Measurements from ENCODE around the gene SULT4A1.

The SULT4A1 gene

DNA sequence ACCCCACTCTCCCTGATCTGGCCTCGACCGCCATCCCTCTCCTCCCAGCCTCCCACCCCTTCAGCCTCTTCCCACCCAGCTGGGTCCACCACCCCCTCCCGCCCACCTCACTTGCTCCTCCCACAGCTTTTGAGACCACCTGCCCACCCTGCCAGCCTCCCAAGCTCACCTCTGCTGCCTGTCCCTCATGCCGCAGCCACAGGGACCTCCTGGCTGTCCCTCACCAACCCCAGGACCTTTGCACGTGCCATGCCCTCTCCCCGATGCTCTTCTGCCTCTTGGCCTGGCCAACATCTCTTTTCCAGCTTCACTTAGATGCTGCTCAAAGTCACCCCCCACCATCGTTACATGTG is 23.0 kb upstream of the SULT4A1 start:
- H3K4me3 ChIP-seq (replicated peaks; ENCODE audit: insufficient read depth, low read length): no peak overlapping the region
- TF ChIP-seq POLR2AphosphoS5 (IDR thresholded peaks at IDR 0.05; ENCODE audit: low read depth) (no peak), GABPA (IDR thresholded peaks at IDR 0.05; ENCODE audit: low read depth) (no peak), SPI1 (IDR thresholded peaks at IDR 0.05; ENCODE audit: borderline replicate concordance, low read depth) (no peak)
- TF ChIP-seq, protein P1, sequence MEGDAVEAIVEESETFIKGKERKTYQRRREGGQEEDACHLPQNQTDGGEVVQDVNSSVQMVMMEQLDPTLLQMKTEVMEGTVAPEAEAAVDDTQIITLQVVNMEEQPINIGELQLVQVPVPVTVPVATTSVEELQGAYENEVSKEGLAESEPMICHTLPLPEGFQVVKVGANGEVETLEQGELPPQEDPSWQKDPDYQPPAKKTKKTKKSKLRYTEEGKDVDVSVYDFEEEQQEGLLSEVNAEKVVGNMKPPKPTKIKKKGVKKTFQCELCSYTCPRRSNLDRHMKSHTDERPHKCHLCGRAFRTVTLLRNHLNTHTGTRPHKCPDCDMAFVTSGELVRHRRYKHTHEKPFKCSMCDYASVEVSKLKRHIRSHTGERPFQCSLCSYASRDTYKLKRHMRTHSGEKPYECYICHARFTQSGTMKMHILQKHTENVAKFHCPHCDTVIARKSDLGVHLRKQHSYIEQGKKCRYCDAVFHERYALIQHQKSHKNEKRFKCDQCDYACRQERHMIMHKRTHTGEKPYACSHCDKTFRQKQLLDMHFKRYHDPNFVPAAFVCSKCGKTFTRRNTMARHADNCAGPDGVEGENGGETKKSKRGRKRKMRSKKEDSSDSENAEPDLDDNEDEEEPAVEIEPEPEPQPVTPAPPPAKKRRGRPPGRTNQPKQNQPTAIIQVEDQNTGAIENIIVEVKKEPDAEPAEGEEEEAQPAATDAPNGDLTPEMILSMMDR (IDR thresholded peaks at IDR 0.05; ENCODE audit: insufficient read depth, low read length): no peak
- TF ChIP-seq, protein P2, sequence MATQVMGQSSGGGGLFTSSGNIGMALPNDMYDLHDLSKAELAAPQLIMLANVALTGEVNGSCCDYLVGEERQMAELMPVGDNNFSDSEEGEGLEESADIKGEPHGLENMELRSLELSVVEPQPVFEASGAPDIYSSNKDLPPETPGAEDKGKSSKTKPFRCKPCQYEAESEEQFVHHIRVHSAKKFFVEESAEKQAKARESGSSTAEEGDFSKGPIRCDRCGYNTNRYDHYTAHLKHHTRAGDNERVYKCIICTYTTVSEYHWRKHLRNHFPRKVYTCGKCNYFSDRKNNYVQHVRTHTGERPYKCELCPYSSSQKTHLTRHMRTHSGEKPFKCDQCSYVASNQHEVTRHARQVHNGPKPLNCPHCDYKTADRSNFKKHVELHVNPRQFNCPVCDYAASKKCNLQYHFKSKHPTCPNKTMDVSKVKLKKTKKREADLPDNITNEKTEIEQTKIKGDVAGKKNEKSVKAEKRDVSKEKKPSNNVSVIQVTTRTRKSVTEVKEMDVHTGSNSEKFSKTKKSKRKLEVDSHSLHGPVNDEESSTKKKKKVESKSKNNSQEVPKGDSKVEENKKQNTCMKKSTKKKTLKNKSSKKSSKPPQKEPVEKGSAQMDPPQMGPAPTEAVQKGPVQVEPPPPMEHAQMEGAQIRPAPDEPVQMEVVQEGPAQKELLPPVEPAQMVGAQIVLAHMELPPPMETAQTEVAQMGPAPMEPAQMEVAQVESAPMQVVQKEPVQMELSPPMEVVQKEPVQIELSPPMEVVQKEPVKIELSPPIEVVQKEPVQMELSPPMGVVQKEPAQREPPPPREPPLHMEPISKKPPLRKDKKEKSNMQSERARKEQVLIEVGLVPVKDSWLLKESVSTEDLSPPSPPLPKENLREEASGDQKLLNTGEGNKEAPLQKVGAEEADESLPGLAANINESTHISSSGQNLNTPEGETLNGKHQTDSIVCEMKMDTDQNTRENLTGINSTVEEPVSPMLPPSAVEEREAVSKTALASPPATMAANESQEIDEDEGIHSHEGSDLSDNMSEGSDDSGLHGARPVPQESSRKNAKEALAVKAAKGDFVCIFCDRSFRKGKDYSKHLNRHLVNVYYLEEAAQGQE (IDR thresholded peaks at IDR 0.05; ENCODE audit: insufficient replicate concordance, low read depth): no peak
- peaks cover 4% of the 10 kb centered on the region for H3K27me3 ChIP-seq (ENCODE audit: insufficient read depth, poor library complexity, severe bottlenecking)
- no peak overlapping the region for H3K27ac ChIP-seq (replicated peaks)
- DNase-seq (ENCODE audit: low read depth in 1 of 2, low spot score in 1 of 2): no peak

DNA sequence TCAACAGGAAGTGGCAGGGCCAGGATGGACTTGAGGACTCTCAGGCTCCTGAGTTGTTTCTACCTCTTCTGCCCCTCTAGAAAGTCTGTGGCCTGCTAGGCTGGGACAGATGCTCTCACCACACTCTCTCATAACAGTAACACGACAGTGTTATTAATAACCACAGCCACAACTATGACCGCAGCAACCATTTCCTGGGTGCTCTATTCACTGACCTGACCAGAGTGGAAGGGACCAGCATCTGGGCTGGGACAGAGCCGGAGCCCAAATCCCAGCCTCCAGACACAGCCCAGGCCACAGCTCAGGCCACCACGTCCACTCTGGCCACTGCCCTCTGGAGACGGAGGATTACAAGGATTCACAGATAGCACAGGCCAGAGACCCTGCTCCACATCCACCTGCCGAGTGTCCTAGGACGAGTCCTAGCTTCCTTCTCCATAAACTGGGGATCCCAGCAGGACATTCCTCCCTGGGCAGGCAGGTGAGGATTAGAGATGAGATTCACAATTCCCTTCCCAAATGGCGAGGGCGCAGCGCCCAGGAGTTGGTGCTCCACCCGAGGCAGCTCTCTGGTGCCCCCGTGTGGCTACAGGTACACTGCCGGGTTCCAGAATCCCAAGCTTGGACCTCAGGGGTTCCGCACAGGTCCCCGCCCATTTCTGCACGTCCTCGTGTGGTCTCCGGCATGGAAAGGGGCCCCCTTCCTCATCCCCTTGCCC is 22.4 kb upstream of the SULT4A1 start:
- peaks cover 2% of the 10 kb centered on the region for H3K27me3 ChIP-seq (ENCODE audit: insufficient read depth, poor library complexity, severe bottlenecking)
- H3K27ac ChIP-seq (replicated peaks): no peak overlapping the region
- peak; percentile 31 to 38 for DNase-seq (ENCODE audit: low read depth in 1 of 2, low spot score in 1 of 2)
- H3K4me3 ChIP-seq (replicated peaks; ENCODE audit: insufficient read depth, low read length): no peak overlapping the region
- no peak for TF ChIP-seq GABPA (IDR thresholded peaks at IDR 0.05; ENCODE audit: low read depth)
- TF ChIP-seq, protein P1 (IDR thresholded peaks at IDR 0.05; ENCODE audit: insufficient read depth, low read length): peak; percentile 90

DNA sequence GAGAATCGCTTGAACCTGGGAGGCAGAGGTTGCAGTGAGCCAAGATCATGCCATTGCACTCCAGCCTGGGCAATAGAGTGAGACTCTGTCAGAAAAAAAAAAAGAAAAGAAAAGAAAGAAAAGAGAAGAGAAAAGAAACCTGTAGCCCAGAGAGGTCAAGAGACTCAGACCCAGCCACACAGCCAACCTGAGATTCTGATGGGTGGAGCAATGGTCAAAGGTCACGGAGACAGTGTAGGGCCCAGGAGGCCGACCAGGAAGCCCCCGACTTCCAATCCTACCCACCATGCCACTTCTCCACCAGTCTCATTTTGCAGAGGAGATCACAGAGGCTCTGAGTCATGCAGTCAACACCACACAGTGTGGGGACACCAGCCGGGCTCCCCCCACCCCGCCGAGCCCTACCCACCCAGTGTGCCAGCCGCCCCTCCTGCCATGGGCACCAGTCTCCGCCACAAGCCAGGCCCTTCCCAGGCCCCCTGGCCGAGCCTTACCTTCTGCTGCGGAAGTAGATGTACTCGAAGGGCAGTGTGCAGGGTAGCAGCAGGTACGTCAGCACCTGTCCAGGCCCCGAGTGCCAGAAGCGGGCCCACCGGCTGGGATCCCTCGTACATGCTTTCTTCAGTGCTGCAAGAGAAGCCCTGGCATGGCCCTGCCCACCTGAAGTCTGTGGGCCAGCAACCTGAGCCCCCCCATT is 21.6 kb upstream of the SULT4A1 start:
- Histone ChIP-seq H3K27me3 (ENCODE audit: insufficient read depth, poor library complexity, severe bottlenecking) (no peaks in the 10 kb centered on the region), H3K27ac (replicated peaks) (no peak overlapping the region), H3K4me3 (replicated peaks; ENCODE audit: insufficient read depth, low read length) (no peak overlapping the region)
- TF ChIP-seq GABPA (IDR thresholded peaks at IDR 0.05; ENCODE audit: low read depth): no peak
- no peak for TF ChIP-seq SPI1 (IDR thresholded peaks at IDR 0.05; ENCODE audit: borderline replicate concordance, low read depth)
- TF ChIP-seq, protein P2 (IDR thresholded peaks at IDR 0.05; ENCODE audit: insufficient replicate concordance, low read depth): no peak
- TF ChIP-seq, protein P1 (IDR thresholded peaks at IDR 0.05; ENCODE audit: insufficient read depth, low read length): no peak
- no peak for TF ChIP-seq POLR2AphosphoS5 (IDR thresholded peaks at IDR 0.05; ENCODE audit: low read depth)
- DNase-seq (ENCODE audit: low read depth in 1 of 2, low spot score in 1 of 2): no peak
